Measurements from ENCODE around the gene RAB3IL1.

Gene RAB3IL1

DNA sequence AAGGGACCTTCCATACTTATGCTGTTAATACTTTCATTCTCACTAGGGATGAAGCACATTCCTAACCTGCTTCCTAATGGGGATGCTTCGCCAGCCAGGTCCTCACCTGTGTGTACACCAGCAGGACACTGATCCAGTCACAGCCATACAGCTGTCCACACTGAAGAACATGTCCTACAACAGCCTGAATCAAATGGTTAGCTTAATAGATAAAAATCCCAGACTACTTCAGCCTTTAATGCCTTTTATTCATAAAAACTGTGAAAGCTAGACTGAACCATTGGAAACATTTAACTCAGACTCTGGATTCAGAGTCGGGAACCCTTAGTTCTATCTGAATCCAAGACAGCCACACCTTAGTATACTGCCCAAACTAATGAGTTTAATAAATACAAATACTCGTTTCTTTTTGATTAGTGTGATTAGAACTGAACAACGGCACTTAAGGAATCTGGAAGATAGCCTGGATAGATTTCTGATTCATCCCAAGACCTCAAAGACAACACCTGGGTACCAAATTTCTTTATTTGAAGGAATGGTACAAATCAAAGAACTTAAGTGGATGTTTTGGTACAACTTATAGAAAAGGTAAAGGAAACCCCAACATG lies 46.8 kb upstream of the RAB3IL1 start:
- Histone ChIP-seq H3K36me3 (ENCODE audit: low read length) (peaks cover 5% of the 10 kb centered on the region; the same call in 1 of the 2 replicates), H3K9me2 (replicated peaks; ENCODE audit: insufficient read depth, low read length) (no peaks in the 10 kb centered on the region), H3K4me3 (ENCODE audit: insufficient read depth, low read length, poor library complexity, severe bottlenecking) (no peak overlapping the region), H3K79me2 (ENCODE audit: insufficient read depth, low read length) (peaks cover 10% of the 10 kb centered on the region), H3K4me2 (ENCODE audit: low read depth, low read length, poor library complexity, severe bottlenecking) (no peak overlapping the region), H4K20me1 (ENCODE audit: low read depth, low read length) (peaks cover 6% of the 10 kb centered on the region), H2AFZ (ENCODE audit: low read depth, low read length, severe bottlenecking) (no peak overlapping the region), H3K27me3 (ENCODE audit: low read length) (no peaks in the 10 kb centered on the region), H3F3A (ENCODE audit: insufficient read depth) (peaks cover 4% of the 10 kb centered on the region), H3K9me3 (ENCODE audit: insufficient read depth, low read length) (no peaks in the 10 kb centered on the region), H3K9ac (ENCODE audit: low read length) (no peak overlapping the region), H3K27ac (ENCODE audit: low read depth, low read length) (no peak overlapping the region)
- no peak for TF ChIP-seq EZH2phosphoT487 (conservative IDR thresholded peaks at IDR 0.05; ENCODE audit: low read length)
- TF ChIP-seq, protein P1, sequence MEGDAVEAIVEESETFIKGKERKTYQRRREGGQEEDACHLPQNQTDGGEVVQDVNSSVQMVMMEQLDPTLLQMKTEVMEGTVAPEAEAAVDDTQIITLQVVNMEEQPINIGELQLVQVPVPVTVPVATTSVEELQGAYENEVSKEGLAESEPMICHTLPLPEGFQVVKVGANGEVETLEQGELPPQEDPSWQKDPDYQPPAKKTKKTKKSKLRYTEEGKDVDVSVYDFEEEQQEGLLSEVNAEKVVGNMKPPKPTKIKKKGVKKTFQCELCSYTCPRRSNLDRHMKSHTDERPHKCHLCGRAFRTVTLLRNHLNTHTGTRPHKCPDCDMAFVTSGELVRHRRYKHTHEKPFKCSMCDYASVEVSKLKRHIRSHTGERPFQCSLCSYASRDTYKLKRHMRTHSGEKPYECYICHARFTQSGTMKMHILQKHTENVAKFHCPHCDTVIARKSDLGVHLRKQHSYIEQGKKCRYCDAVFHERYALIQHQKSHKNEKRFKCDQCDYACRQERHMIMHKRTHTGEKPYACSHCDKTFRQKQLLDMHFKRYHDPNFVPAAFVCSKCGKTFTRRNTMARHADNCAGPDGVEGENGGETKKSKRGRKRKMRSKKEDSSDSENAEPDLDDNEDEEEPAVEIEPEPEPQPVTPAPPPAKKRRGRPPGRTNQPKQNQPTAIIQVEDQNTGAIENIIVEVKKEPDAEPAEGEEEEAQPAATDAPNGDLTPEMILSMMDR (IDR thresholded peaks at IDR 0.05; ENCODE audit: insufficient read depth, low read length, poor library complexity, severe bottlenecking), result no peak

DNA sequence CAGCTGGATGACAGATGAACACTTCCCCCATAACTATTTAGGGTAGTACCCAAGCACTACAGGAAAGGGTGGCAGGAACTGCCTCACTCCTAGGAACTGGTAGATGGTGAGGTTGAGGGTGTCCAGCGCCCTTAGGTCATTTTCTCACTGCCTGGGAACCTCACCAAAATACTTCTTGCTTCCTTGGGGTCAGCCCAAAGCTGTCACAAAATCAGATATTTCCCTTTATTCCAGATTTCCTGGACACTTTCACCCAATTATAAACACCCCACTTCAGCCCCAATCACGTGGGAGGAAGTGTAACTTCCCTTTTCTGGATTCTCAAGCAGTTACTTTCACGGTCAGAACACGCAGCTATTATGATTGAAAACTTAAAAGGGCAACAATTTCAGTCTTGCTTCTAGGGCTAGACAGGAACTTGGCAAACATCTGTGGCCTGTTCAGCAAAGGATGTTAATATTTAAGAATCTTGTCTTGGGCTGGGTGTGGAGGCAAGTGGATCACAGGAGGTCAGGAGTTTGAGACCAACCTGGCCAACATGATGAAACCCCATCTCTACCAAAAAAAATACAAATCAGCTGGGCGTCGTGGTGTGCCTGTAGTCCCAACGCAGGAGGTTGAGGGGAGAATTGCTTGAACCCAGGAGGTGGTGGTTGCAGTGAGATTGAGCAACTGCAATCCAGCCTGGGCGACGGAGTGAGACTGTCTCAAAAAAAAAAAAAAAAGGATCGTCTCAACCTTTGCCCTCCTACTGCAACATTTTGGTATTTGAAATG lies 46.1 kb upstream of the RAB3IL1 start:
- H3K9ac ChIP-seq (ENCODE audit: low read length), result no peak overlapping the region
- H2AFZ ChIP-seq (ENCODE audit: low read depth, low read length, severe bottlenecking), result no peak overlapping the region
- no peak overlapping the region for H3K4me2 ChIP-seq (ENCODE audit: low read depth, low read length, poor library complexity, severe bottlenecking)
- H3K79me2 ChIP-seq (ENCODE audit: insufficient read depth, low read length), result peaks cover 10% of the 10 kb centered on the region
- no peak overlapping the region for H3K4me3 ChIP-seq (ENCODE audit: insufficient read depth, low read length, poor library complexity, severe bottlenecking)
- H3F3A ChIP-seq (ENCODE audit: insufficient read depth), result no peaks in the 10 kb centered on the region; the same call in 1 of the 2 replicates
- peaks cover 5% of the 10 kb centered on the region; the same call in 1 of the 2 replicates for H3K36me3 ChIP-seq (ENCODE audit: low read length)
- H3K27ac ChIP-seq (ENCODE audit: low read depth, low read length), result no peak overlapping the region
- H3K9me3 ChIP-seq (ENCODE audit: insufficient read depth, low read length), result no peaks in the 10 kb centered on the region
- H4K20me1 ChIP-seq (ENCODE audit: low read depth, low read length), result peaks cover 6% of the 10 kb centered on the region
- TF ChIP-seq, protein P1 (IDR thresholded peaks at IDR 0.05; ENCODE audit: insufficient read depth, low read length, poor library complexity, severe bottlenecking), result no peak
- no peak for TF ChIP-seq EZH2phosphoT487 (conservative IDR thresholded peaks at IDR 0.05; ENCODE audit: low read length)
- no peaks in the 10 kb centered on the region for H3K9me2 ChIP-seq (replicated peaks; ENCODE audit: insufficient read depth, low read length)
- no peaks in the 10 kb centered on the region for H3K27me3 ChIP-seq (ENCODE audit: low read length)

DNA sequence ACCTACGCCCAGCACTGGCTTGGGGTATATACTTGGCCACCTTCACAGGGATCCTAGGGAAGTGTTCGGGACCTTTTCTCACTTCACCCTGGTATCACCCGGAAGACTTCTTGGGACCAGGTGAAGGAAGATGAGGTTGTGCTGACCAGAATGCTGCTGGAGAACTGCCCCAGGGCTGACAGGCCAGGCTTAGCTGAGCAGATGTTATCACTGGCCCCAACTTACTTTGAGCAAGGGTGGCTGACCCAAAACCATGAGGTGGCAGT lies 45.6 kb upstream of the RAB3IL1 start:
- Histone ChIP-seq H3K9ac (ENCODE audit: low read length) (no peak overlapping the region), H3K9me2 (replicated peaks; ENCODE audit: insufficient read depth, low read length) (no peaks in the 10 kb centered on the region), H3K27me3 (ENCODE audit: low read length) (no peaks in the 10 kb centered on the region), H3K79me2 (ENCODE audit: insufficient read depth, low read length) (peaks cover 10% of the 10 kb centered on the region), H3K36me3 (ENCODE audit: low read length) (peaks cover 5% of the 10 kb centered on the region; the same call in 1 of the 2 replicates), H2AFZ (ENCODE audit: low read depth, low read length, severe bottlenecking) (no peak overlapping the region), H3K9me3 (ENCODE audit: insufficient read depth, low read length) (no peaks in the 10 kb centered on the region), H3K27ac (ENCODE audit: low read depth, low read length) (no peak overlapping the region), H3K4me2 (ENCODE audit: low read depth, low read length, poor library complexity, severe bottlenecking) (no peak overlapping the region), H4K20me1 (ENCODE audit: low read depth, low read length) (peaks cover 6% of the 10 kb centered on the region), H3F3A (ENCODE audit: insufficient read depth) (no peaks in the 10 kb centered on the region; the same call in 1 of the 2 replicates), H3K4me3 (ENCODE audit: insufficient read depth, low read length, poor library complexity, severe bottlenecking) (no peak overlapping the region)
- TF ChIP-seq EZH2phosphoT487 (conservative IDR thresholded peaks at IDR 0.05; ENCODE audit: low read length), result no peak
- TF ChIP-seq, protein P1 (IDR thresholded peaks at IDR 0.05; ENCODE audit: insufficient read depth, low read length, poor library complexity, severe bottlenecking), result no peak

Measured in SU-DHL-6 (cell line).